ENCODE results near the gene COL25A1.

- TF ChIP-seq CTCF (IDR thresholded peaks at IDR 0.05; ENCODE audit: insufficient read depth, low read depth, low read length) (no peak), EZH2 (IDR thresholded peaks at IDR 0.05; ENCODE audit: insufficient read depth, low read length) (no peak)
Measured at GRCh38 chr4:108881986-108882385, 420.5 kb downstream of the COL25A1 start.

Data from astrocyte (in vitro differentiated cells and primary cell).